ENCODE measurements around the gene MAP4K4.

DNA sequence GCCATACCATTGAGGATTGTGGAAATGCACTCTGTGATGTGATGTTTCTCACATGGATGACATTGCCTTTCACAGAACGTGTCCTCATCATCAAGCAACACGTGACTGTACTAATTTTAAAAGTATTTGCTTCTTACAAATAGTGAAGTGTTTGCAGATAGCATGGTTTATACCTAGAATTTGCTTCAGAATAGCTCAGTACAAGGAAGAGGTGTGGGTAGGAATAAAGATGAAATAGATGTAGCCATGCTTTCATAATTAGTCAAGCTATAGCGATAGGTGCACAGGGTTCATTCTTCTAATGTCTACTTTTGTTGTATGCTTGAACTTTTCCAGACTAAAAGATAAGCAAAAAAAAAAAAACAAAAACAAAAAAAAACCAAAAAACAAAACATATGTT lies 27.5 kb downstream of the MAP4K4 start:
- TF ChIP-seq GATA3 (IDR thresholded peaks at IDR 0.05; ENCODE audit: low read depth, low read length) = no peak
- TF ChIP-seq GATA2 (IDR thresholded peaks at IDR 0.05; ENCODE audit: low read depth, low read length) = no peak

All from SH-SY5Y (cell line).